GM21529 (cell line): Measurements from ENCODE around the gene TGM1.
A peak's percentile ranks its signal among the peaks of the same experiment; 100 is the strongest.

Source experiments
- ATAC-seq: cut with Tn5 transposase; IDR thresholded peaks from one replicate; pipeline ENCODE4 v1.9.1; 2021; ENCODE audit not compliant: unreplicated experiment

The TGM1 gene

GRCh38 chr14:24271134-24271833 is 8.3 kb upstream of the TGM1 start, which contains the start of gene RABGGTA:
RABGGTA (minus strand) TSS chr14:24271597; CDS start chr14:24271115, 482 bp downstream.
- peak; percentile 81 for ATAC-seq

- no peak for ATAC-seq
Observed at GRCh38 chr14:24270537-24271133, 7.7 kb upstream of the TGM1 start.

- ATAC-seq, result no peak
Observed at GRCh38 chr14:24269910-24270536, 7.0 kb upstream of the TGM1 start.

GRCh38 chr14:24269368-24269767 is 6.4 kb upstream of the TGM1 start:
- ATAC-seq, result no peak

- ATAC-seq, result no peak
Observed at GRCh38 chr14:24268225-24268624, 5.2 kb upstream of the TGM1 start.

- ATAC-seq, result no peak
Observed at GRCh38 chr14:24267516-24267915, 4.5 kb upstream of the TGM1 start.

- no peak for ATAC-seq
Observed at GRCh38 chr14:24266344-24267244, 3.6 kb upstream of the TGM1 start.

- ATAC-seq, result no peak
Observed at GRCh38 chr14:24264298-24264697, 1.3 kb upstream of the TGM1 start.

GRCh38 chr14:24263848-24264247 is 871 bp upstream of the TGM1 start:
- ATAC-seq, result no peak

GRCh38 chr14:24261969-24262327 is 1.0 kb downstream of the TGM1 start:
- ATAC-seq, result no peak

- ATAC-seq, result no peak
Observed at GRCh38 chr14:24261256-24261968, 1.6 kb downstream of the TGM1 start.

GRCh38 chr14:24260780-24261157 is 2.2 kb downstream of the TGM1 start:
- ATAC-seq, result no peak

- no peak for ATAC-seq
Observed at GRCh38 chr14:24260026-24260779, 2.8 kb downstream of the TGM1 start.

- no peak for ATAC-seq
Observed at GRCh38 chr14:24259282-24260025, 3.5 kb downstream of the TGM1 start.

- no peak for ATAC-seq
Observed at GRCh38 chr14:24258548-24259265, 4.3 kb downstream of the TGM1 start.

GRCh38 chr14:24258119-24258518 is 4.9 kb downstream of the TGM1 start:
- ATAC-seq, result no peak

GRCh38 chr14:24256960-24257359 is 6.0 kb downstream of the TGM1 start:
- ATAC-seq, result no peak

- ATAC-seq, result no peak
Observed at GRCh38 chr14:24255931-24256711, 6.9 kb downstream of the TGM1 start.
